Measurements from ENCODE around the gene EHD4.

EHD4 gene

DNA sequence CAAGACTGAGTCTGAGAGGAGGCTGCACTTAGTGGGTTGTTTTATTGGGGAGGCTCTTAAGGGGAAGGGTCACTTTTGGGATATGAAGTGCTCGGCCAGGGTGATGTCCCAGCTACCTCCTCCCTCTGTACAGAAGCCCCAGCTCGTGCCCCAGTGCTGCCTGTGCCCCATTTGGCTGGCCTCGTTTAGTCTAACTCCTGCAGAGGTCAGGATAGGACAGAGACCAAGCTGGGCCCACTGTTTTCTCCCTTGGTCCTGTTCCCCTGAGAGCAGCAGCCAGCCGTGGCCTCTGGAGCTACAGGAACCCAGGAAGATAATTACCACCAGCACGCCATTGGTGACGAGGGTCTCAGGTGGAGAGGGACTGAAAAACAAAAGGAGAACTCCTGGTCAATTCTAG, 30.0 kb upstream of the EHD4 start:
- TF ChIP-seq, protein P1, sequence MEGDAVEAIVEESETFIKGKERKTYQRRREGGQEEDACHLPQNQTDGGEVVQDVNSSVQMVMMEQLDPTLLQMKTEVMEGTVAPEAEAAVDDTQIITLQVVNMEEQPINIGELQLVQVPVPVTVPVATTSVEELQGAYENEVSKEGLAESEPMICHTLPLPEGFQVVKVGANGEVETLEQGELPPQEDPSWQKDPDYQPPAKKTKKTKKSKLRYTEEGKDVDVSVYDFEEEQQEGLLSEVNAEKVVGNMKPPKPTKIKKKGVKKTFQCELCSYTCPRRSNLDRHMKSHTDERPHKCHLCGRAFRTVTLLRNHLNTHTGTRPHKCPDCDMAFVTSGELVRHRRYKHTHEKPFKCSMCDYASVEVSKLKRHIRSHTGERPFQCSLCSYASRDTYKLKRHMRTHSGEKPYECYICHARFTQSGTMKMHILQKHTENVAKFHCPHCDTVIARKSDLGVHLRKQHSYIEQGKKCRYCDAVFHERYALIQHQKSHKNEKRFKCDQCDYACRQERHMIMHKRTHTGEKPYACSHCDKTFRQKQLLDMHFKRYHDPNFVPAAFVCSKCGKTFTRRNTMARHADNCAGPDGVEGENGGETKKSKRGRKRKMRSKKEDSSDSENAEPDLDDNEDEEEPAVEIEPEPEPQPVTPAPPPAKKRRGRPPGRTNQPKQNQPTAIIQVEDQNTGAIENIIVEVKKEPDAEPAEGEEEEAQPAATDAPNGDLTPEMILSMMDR (IDR thresholded peaks at IDR 0.05; ENCODE audit: low read length, missing control alignments), result no peak
- H3K4me3 ChIP-seq (replicated peaks; ENCODE audit: low read depth, low read length), result no peak overlapping the region
- DNase-seq (ENCODE audit: low read depth), result no peak

DNA sequence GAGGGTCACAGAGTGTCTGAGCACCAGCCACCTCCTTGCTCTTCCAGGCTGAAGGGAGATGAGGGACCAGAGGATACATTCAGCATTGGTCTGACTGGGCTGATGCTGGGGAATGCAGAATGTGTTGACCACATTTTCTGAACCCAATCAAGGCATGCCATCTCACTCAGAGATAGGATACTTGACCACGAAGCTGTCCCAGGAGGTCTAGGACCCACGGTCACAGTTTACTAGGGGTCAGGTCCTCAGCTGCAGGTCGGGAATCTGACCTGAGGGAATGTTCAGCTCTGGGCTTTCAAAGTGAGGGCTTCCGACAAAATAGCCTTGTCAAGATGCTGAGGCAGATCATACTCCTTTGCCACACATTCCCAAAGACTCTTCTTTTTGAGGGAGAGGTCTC, 28.9 kb upstream of the EHD4 start:
- H3K4me3 ChIP-seq (replicated peaks; ENCODE audit: low read depth, low read length), result no peak overlapping the region
- TF ChIP-seq, protein P1 (IDR thresholded peaks at IDR 0.05; ENCODE audit: low read length, missing control alignments), result no peak
- DNase-seq (ENCODE audit: low read depth), result no peak

DNA sequence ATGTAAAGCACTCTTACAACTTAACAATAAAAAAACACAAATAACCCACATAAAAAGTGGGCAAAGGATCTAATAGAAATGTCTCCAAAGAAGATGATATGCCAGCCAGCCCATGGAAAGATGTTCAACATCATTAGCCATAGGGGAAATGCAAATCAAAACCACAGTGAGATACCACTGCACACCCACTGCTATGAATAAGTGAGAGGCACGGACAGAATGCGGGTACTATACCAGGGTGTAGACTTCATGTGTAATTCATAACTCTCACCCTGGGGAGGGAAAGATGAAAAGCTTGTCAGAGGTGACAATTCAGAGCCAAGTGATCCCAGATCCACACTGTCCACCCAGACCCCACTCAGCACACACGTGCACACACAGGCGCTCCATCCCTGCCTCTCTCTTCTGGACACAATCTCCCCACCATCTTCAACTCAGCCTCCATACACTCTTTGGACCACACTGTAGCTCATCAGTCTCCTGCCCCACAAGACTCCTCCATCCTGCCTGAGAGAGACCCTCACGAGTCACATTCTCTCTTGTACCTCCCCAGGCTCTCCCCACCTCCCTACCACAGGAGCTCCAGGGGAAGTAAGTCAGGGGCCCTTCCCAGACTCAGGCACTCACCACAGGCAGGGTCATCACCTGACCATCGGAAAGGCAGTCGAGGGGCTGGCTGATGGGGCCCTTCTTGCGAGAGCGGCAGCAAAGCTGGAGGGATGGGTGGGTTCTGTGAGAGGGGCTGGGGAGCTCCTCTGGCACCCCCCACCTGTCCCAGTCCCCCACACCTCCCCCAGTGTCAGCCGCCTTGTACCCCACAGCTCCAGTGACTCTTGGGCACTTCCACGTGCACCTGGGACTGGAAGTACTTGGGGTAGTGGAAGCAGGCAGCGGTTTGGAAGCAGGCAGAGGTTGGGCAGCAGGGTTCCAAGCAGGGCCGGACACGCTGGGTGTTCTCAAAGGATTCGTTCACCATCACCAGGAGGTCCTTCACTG, 27.2 kb upstream of the EHD4 start:
- no peak for DNase-seq (ENCODE audit: low read depth)
- no peak overlapping the region for H3K4me3 ChIP-seq (replicated peaks; ENCODE audit: low read depth, low read length)
- TF ChIP-seq, protein P1 (IDR thresholded peaks at IDR 0.05; ENCODE audit: low read length, missing control alignments), result no peak

DNA sequence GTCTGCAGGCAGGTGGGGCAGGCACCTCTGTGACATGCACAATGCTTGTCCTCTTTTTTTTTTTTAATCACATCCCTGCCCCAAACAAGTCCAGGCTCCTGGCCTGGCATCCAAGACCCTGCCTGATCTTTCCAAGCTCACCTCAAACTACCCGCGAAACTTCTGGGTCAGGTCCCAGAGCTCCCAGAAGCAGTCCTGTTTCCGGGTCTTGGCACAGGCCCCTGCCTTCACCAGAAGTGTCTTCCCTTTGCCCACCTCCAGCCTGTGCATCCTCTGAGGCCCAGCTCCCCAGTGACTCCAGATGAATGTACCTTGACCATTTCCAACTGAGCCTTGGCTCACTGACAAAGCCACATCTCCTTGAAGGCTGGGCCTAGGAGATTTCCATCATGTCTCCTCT, 25.5 kb upstream of the EHD4 start:
- TF ChIP-seq, protein P1 (IDR thresholded peaks at IDR 0.05; ENCODE audit: low read length, missing control alignments), result no peak
- no peak overlapping the region for H3K4me3 ChIP-seq (replicated peaks; ENCODE audit: low read depth, low read length)
- no peak for DNase-seq (ENCODE audit: low read depth)

DNA sequence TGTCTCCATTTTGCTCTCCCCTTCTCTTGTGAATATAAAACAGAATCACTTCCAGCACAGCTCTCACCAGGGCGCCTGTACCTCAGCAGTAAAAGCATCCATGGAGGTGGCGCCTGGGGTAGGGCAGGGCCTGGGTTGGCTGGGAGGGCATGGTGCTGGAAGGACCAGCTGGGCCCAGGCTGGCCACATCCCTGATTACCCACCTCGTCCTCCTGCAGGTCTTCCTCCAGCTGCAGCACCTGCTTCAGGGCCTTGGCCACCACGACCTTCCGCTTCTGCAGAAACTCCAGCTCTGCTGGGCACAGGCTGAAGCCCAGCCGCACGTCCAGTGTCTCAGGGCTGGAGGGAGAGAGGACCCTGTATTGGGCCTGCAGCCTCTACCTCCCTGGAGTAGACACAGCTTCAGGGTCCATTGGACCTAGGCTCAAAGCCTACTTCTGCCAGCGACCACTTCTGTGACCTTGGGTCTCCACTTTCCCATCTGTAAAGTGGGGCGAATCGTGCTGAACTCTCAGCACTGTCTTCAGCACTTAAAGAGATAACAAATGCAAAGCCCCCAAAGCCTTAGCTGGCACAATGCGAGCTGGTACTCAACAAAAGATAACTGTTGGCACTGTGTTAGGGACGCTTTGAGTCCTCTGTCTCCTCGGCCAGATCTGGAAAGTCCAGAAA, 24.7 kb upstream of the EHD4 start:
- no peak for DNase-seq (ENCODE audit: low read depth)
- H3K4me3 ChIP-seq (replicated peaks; ENCODE audit: low read depth, low read length), result no peak overlapping the region
- TF ChIP-seq, protein P1 (IDR thresholded peaks at IDR 0.05; ENCODE audit: low read length, missing control alignments), result no peak

DNA sequence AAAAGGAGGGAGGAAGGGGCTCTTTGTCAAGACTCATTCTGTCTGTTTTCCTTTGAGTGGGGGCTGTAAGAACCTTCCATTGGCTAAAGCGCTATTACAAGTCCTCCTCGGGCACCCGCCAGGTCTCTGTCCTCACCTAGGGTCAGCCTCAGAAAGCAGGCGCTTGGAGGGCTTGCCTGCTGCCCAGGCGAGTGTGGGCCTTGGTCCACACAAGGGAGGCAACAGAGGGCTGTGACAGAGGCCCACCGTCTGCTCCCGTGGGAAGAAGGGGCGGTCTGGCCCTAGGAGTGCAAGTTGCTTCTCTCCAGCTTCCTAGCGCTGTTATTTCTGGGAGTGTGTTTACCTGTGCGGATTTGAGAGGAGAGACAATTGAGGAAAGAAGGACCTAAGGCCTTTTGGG, 24.0 kb upstream of the EHD4 start:
- TF ChIP-seq, protein P1 (IDR thresholded peaks at IDR 0.05; ENCODE audit: low read length, missing control alignments), result no peak
- H3K4me3 ChIP-seq (replicated peaks; ENCODE audit: low read depth, low read length), result no peak overlapping the region
- DNase-seq (ENCODE audit: low read depth), result no peak

All from fibroblast of pulmonary artery (primary cell).